Smooth muscle cell (in vitro differentiated cells): Measurements from ENCODE around the gene FAM3D. TPM values are rescaled to one million over a fixed set of nuclear protein-coding genes. Genes with fewer than 3 reads are reported as not detected.

Experiments
- DNase-seq: peaks from one replicate; lab custom pipeline; 2025; ENCODE audit not compliant: unreplicated experiment; lab: John Stamatoyannopoulos, UW
- H2AFZ ChIP-seq: fragments of 200-600 bp; sonication (generic); 2 replicates; pipeline ENCODE4 v1.6.0; 2016; ENCODE audit warnings: antibody characterized with exemption, low read depth, mild to moderate bottlenecking
- H3F3A ChIP-seq: fragments of 200-600 bp; sonication (generic); 2 replicates; pipeline ENCODE4 v1.6.0; 2017; ENCODE audit warnings: antibody characterized with exemption, low read depth
- H3K27ac ChIP-seq: fragments of 200-600 bp; sonication (generic); 2 replicates; pipeline ENCODE4 v1.5.1; 2016; ENCODE audit warnings: low read depth, mild to moderate bottlenecking
- H3K27me3 ChIP-seq: fragments of 200-600 bp; sonication (generic); 2 replicates; pipeline ENCODE4 v1.6.1; 2016; ENCODE audit warnings: low read depth, mild to moderate bottlenecking
- H3K36me3 ChIP-seq: fragments of 200-600 bp; sonication (generic); 2 replicates; pipeline ENCODE4 v1.5.1; 2016; ENCODE audit warnings: low read depth
- H3K4me1 ChIP-seq: fragments of 200-600 bp; sonication (generic); 2 replicates; pipeline ENCODE4 v1.5.1; 2016; ENCODE audit warnings: low read depth
- H3K4me2 ChIP-seq: fragments of 200-600 bp; sonication (generic); 2 replicates; pipeline ENCODE4 v1.6.0; 2016; ENCODE audit warnings: mild to moderate bottlenecking
- H3K4me3 ChIP-seq: fragments of 200-600 bp; sonication (generic); 2 replicates; pipeline ENCODE4 v1.5.1; 2016; ENCODE audit warnings: mild to moderate bottlenecking
- H3K79me2 ChIP-seq: fragments of 200-600 bp; sonication (generic); 2 replicates; pipeline ENCODE4 v1.6.0; 2016; ENCODE audit warnings: low read depth, mild to moderate bottlenecking
- H3K9ac ChIP-seq: fragments of 200-600 bp; sonication (generic); 2 replicates; pipeline ENCODE4 v1.6.0; 2016; ENCODE audit warnings: low read depth
- H3K9me3 ChIP-seq: fragments of 200-600 bp; sonication (generic); replicated peaks from 2 replicates; pipeline ENCODE4 v1.5.1; 2016; ENCODE audit warnings: low read depth
- H4K20me1 ChIP-seq: fragments of 200-600 bp; sonication (generic); 2 replicates; pipeline ENCODE4 v1.6.0; 2016; ENCODE audit warnings: low read depth
- WGBS: methylation state at CpG from one replicate; pipeline ENCODE4 v1.1.7; 2016; ENCODE audit warnings: low lambda C conversion rate; 5-methylcytosine and 5-hydroxymethylcytosine counted together
- polyA plus RNA-seq: library from polyadenylated mRNA; unstranded; fragments of >200 nt; fragmentation: Nextera tagmentation; extraction: Ambion mirVana; gene quantifications from 2 replicates; pipeline ENCODE4 v1.2.1, GENCODE V29; 2016
- total RNA-seq: library from RNA; depleted of rRNA; stranded (reverse); fragments of >200 nt; gene quantifications from 2 replicates; pipeline ENCODE4 v1.2.3, GENCODE V29; 2014
- TF ChIP-seq, protein P1 (sequence below): fragments of 200-600 bp; sonication (generic); IDR thresholded peaks from 2 replicates; pipeline ENCODE4 v1.5.1; 2017; ENCODE audit warnings: borderline replicate concordance, mild to moderate bottlenecking, antibody characterized with exemption; ENCODE audit not compliant: insufficient read depth, poor library complexity, severe bottlenecking

Gene FAM3D
- total and polyA plus RNA-seq, 2 experiments from 2014 or later: 0.18 to 0.33 TPM

GRCh38 chr3:58639842-58640241 lies 26.7 kb downstream of the FAM3D start:
- Histone ChIP-seq H4K20me1 (no peaks in the 10 kb centered on the region), H3K4me1 (no peaks in the 10 kb centered on the region), H3K4me2 (no peak overlapping the region), H3F3A (no peaks in the 10 kb centered on the region), H3K9ac (no peak overlapping the region), H3K79me2 (no peaks in the 10 kb centered on the region), H3K27ac (no peak overlapping the region), H2AFZ (no peak overlapping the region), H3K36me3 (no peaks in the 10 kb centered on the region), H3K9me3 (no peaks in the 10 kb centered on the region), H3K27me3 (no peaks in the 10 kb centered on the region), H3K4me3 (no peak overlapping the region)
- no peak for DNase-seq
- TF ChIP-seq, protein P1, sequence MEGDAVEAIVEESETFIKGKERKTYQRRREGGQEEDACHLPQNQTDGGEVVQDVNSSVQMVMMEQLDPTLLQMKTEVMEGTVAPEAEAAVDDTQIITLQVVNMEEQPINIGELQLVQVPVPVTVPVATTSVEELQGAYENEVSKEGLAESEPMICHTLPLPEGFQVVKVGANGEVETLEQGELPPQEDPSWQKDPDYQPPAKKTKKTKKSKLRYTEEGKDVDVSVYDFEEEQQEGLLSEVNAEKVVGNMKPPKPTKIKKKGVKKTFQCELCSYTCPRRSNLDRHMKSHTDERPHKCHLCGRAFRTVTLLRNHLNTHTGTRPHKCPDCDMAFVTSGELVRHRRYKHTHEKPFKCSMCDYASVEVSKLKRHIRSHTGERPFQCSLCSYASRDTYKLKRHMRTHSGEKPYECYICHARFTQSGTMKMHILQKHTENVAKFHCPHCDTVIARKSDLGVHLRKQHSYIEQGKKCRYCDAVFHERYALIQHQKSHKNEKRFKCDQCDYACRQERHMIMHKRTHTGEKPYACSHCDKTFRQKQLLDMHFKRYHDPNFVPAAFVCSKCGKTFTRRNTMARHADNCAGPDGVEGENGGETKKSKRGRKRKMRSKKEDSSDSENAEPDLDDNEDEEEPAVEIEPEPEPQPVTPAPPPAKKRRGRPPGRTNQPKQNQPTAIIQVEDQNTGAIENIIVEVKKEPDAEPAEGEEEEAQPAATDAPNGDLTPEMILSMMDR: no peak
- WGBS: 91% methylated on average over 10 of the region's 10 CpGs

DNA sequence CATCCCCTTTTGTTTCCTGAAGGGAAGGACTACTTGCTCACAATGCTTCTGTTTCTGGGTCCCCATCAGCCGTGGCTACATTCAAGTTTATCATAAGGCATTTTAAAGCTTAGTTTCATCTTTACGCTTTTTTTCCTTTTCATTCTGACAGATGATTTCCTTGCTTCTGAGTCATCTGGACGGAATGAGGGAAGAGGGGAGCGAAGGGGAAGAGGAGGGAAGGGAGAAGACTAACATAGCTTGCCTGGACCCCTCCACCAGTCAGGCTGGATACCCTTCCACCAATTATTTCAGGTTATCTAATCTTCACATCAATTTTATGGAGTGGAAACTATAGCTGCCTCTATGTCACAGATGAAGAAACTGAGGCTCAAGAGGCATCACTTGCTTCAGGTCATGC lies 27.6 kb downstream of the FAM3D start:
- Histone ChIP-seq H3K4me3 (no peak overlapping the region), H3K36me3 (no peaks in the 10 kb centered on the region), H3F3A (no peaks in the 10 kb centered on the region), H3K4me2 (peak overlapping the region; percentile 6), H4K20me1 (no peaks in the 10 kb centered on the region), H3K9ac (no peak overlapping the region), H3K79me2 (no peaks in the 10 kb centered on the region), H3K9me3 (no peaks in the 10 kb centered on the region), H3K27ac (no peak overlapping the region), H3K27me3 (no peaks in the 10 kb centered on the region), H3K4me1 (no peaks in the 10 kb centered on the region), H2AFZ (no peak overlapping the region)
- no peak for DNase-seq
- 39% methylated on average over 4 of the region's 4 CpGs for WGBS
- TF ChIP-seq, protein P1: no peak

GRCh38 chr3:58638591-58638990 lies 28.0 kb downstream of the FAM3D start:
- TF ChIP-seq, protein P1: no peak
- Histone ChIP-seq H3K27me3 (no peaks in the 10 kb centered on the region), H3K4me2 (peak overlapping the region; percentile 6), H3K9ac (no peak overlapping the region), H3K9me3 (no peaks in the 10 kb centered on the region), H4K20me1 (no peaks in the 10 kb centered on the region), H3K4me1 (no peaks in the 10 kb centered on the region), H3K36me3 (no peaks in the 10 kb centered on the region), H3K4me3 (no peak overlapping the region), H3K27ac (no peak overlapping the region), H2AFZ (no peak overlapping the region), H3K79me2 (no peaks in the 10 kb centered on the region), H3F3A (no peaks in the 10 kb centered on the region)
- 64% methylated on average over 6 of the region's 6 CpGs for WGBS
- DNase-seq: no peak

DNA sequence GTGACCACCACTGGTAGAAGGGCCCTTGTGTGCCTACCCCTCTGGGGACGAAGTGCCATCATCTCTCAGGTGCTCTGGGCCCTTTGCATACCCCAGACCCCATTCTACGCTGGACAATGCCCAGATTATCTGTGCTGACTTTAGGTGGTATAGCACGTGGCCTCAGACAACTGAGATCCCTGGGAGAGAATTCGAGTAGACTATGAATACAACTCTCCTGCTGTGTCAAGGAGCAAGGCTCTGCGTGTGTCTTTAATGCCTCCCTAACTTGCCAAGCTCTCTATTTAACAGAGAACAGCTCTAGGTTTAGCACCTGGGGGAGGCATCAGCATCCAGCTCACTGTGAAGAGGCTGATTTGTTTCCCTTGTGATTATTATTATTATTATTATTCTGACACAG lies 29.1 kb downstream of the FAM3D start:
- Histone ChIP-seq H3F3A (no peaks in the 10 kb centered on the region), H3K79me2 (no peaks in the 10 kb centered on the region), H3K4me1 (no peaks in the 10 kb centered on the region), H3K27ac (no peak overlapping the region), H2AFZ (no peak overlapping the region), H3K27me3 (no peaks in the 10 kb centered on the region), H4K20me1 (no peaks in the 10 kb centered on the region), H3K4me2 (no peak overlapping the region), H3K4me3 (no peak overlapping the region), H3K36me3 (no peaks in the 10 kb centered on the region), H3K9ac (no peak overlapping the region), H3K9me3 (no peaks in the 10 kb centered on the region)
- no peak for DNase-seq
- TF ChIP-seq, protein P1: no peak
- WGBS: 60% methylated on average over 5 of the region's 5 CpGs
